GM12865 (cell line): Measurements from ENCODE around the gene CREB1.

Experiments used
- DNase-seq: peaks from one replicate; pipeline ENCODE4 v3.0.0; 2010; ENCODE audit warnings: low read depth
- H3K4me3 ChIP-seq: 2 replicates; pipeline ENCODE4 v1.5.1; 2011; ENCODE audit warnings: mild to moderate bottlenecking, low read depth, low read length, control low read depth
- CTCF ChIP-seq: IDR thresholded peaks from 2 replicates; pipeline ENCODE4 v1.5.1; 2011; ENCODE audit warnings: low read length, control low read depth, low read depth, inconsistent platforms; ENCODE audit not compliant: insufficient read depth; ENCODE audit errors: missing control alignments

Gene CREB1

GRCh38 chr2:207589143-207589542 is 59.4 kb downstream of the CREB1 start:
- TF ChIP-seq CTCF: no peak
- H3K4me3 ChIP-seq: no peak overlapping the region
- DNase-seq: no peak

- no peak overlapping the region for H3K4me3 ChIP-seq
- TF ChIP-seq CTCF: no peak
- no peak for DNase-seq
Measured at GRCh38 chr2:207593277-207593676, 63.5 kb downstream of the CREB1 start.

GRCh38 chr2:207594264-207594663 is 64.5 kb downstream of the CREB1 start:
- no peak for DNase-seq
- no peak overlapping the region for H3K4me3 ChIP-seq
- no peak for TF ChIP-seq CTCF

GRCh38 chr2:207594731-207595130 is 65.0 kb downstream of the CREB1 start:
- no peak for TF ChIP-seq CTCF
- no peak overlapping the region for H3K4me3 ChIP-seq
- no peak for DNase-seq

GRCh38 chr2:207599636-207600035 is 69.9 kb downstream of the CREB1 start:
- H3K4me3 ChIP-seq: no peak overlapping the region
- no peak for TF ChIP-seq CTCF
- no peak for DNase-seq

GRCh38 chr2:207600231-207600630 is 70.5 kb downstream of the CREB1 start:
- TF ChIP-seq CTCF: no peak
- DNase-seq: no peak

GRCh38 chr2:207601774-207602173 is 72.0 kb downstream of the CREB1 start:
- DNase-seq: no peak
- H3K4me3 ChIP-seq: no peak overlapping the region
- TF ChIP-seq CTCF: no peak

More at GRCh38 chr2:207600231-207600630, 70.5 kb downstream of the CREB1 start:
- H3K4me3 ChIP-seq: no peak overlapping the region
